GM23338 (cell line): ENCODE results near the gene KLHDC8B. TPM values are rescaled to one million over a fixed set of nuclear protein-coding genes. Genes with fewer than 3 reads are reported as not detected.

Experiments
- ATAC-seq: fragments of 200-7000 bp; cut with Tn5 transposase; 3 replicates; pipeline ENCODE4 v1.9.1; 2020
- DNase-seq: peaks from one replicate; pipeline ENCODE4 v3.0.0-alpha.2; 2015; ENCODE audit warnings: low spot score
- H2AFZ ChIP-seq: fragments of 200-600 bp; sonication (generic); 2 replicates; pipeline ENCODE4 v1.8.0; 2016; ENCODE audit warnings: antibody characterized with exemption, mild to moderate bottlenecking, moderate library complexity
- H3F3A ChIP-seq: fragments of 200-600 bp; sonication (generic); replicated peaks from 2 replicates; pipeline ENCODE4 v1.8.0; 2017; ENCODE audit warnings: antibody characterized with exemption, mixed run types, low read depth
- H3K27ac ChIP-seq: fragments of 200-600 bp; sonication (generic); 2 replicates; pipeline ENCODE4 v1.6.1; 2016; ENCODE audit warnings: low read depth
- H3K27me3 ChIP-seq: fragments of 200-600 bp; sonication (generic); 2 replicates; pipeline ENCODE4 v1.8.0; 2016; ENCODE audit warnings: mild to moderate bottlenecking, mixed run types, moderate library complexity; ENCODE audit not compliant: insufficient read depth
- H3K36me3 ChIP-seq: fragments of 200-600 bp; sonication (generic); 2 replicates; pipeline ENCODE4 v1.8.0; 2016; ENCODE audit warnings: mild to moderate bottlenecking; ENCODE audit not compliant: insufficient read depth
- H3K4me1 ChIP-seq: fragments of 200-600 bp; sonication (generic); 2 replicates; pipeline ENCODE4 v1.8.0; 2016; ENCODE audit warnings: mild to moderate bottlenecking, moderate library complexity; ENCODE audit not compliant: insufficient read depth
- H3K4me2 ChIP-seq: fragments of 200-600 bp; sonication (generic); 2 replicates; pipeline ENCODE4 v1.7.1; 2017; ENCODE audit warnings: mixed run types
- H3K4me3 ChIP-seq: fragments of 200-600 bp; sonication (generic); 2 replicates; pipeline ENCODE4 v1.6.1; 2016; ENCODE audit warnings: mixed run types
- H3K79me2 ChIP-seq: fragments of 200-600 bp; sonication (generic); replicated peaks from 2 replicates; pipeline ENCODE4 v1.8.0; 2017; ENCODE audit warnings: mild to moderate bottlenecking; ENCODE audit not compliant: insufficient read depth
- H3K9me2 ChIP-seq: fragments of 200-600 bp; sonication (generic); 2 replicates; pipeline ENCODE4 v1.8.0; 2017; ENCODE audit not compliant: insufficient read depth
- H4K20me1 ChIP-seq: fragments of 200-600 bp; sonication (generic); replicated peaks from 2 replicates; pipeline ENCODE4 v1.8.0; 2017; ENCODE audit warnings: mild to moderate bottlenecking; ENCODE audit not compliant: insufficient read depth
- H3K27ac Mint-ChIP-seq: 2 replicates; pipeline ENCODE4 v1.8.0; 2020; ENCODE audit warnings: inconsistent platforms, mild to moderate bottlenecking, moderate library complexity, mixed read lengths
- H3K27me3 Mint-ChIP-seq: 3 replicates; pipeline ENCODE4 v1.8.0; 2022; ENCODE audit warnings: low read depth, mild to moderate bottlenecking, moderate library complexity, mixed read lengths, inconsistent platforms; ENCODE audit not compliant: insufficient read depth, poor library complexity
- H3K36me3 Mint-ChIP-seq: 3 replicates; pipeline ENCODE4 v1.8.0; 2021; ENCODE audit warnings: low read depth, mild to moderate bottlenecking, inconsistent platforms, moderate library complexity, mixed read lengths
- H3K4me1 Mint-ChIP-seq: 3 replicates; pipeline ENCODE4 v1.8.0; 2020; ENCODE audit warnings: mild to moderate bottlenecking, inconsistent platforms, mixed read lengths
- H3K4me3 Mint-ChIP-seq: 3 replicates; pipeline ENCODE4 v1.8.0; 2021; ENCODE audit warnings: moderate library complexity, mild to moderate bottlenecking, inconsistent platforms, mixed read lengths
- H3K9me3 Mint-ChIP-seq: 3 replicates; pipeline ENCODE4 v1.8.0; 2020; ENCODE audit warnings: moderate library complexity, mild to moderate bottlenecking, inconsistent platforms, mixed read lengths
- CREB1 ChIP-seq: fragments of 250-450 bp; sonication (Bioruptor Pico); IDR thresholded peaks from 2 replicates; pipeline ENCODE4 v1.5.0; 2020; ENCODE audit warnings: low read depth, mild to moderate bottlenecking, moderate library complexity
- CTCF ChIP-seq, 2 experiments: fragments of 200-600 bp in 1 of 2; sonication (generic) in 1 of 2; conservative IDR thresholded peaks; 2 replicates each; pipeline versions ENCODE4 v1.5.1 to v1.6.1; 2016 to 2017; ENCODE audit warnings: antibody characterized with exemption in 2 of 2, low read depth in 2 of 2, mild to moderate bottlenecking in 2 of 2, moderate library complexity in 1 of 2
- ETS1 ChIP-seq: IDR thresholded peaks from 2 replicates; pipeline ENCODE4 v1.6.1; 2016; ENCODE audit warnings: antibody characterized with exemption
- REST ChIP-seq: IDR thresholded peaks from one replicate; pipeline ENCODE4 v1.6.1; 2018; ENCODE audit warnings: antibody characterized with exemption; ENCODE audit not compliant: unreplicated experiment
- ZNF114 ChIP-seq: fragments of 250-450 bp; sonication (Bioruptor Pico); IDR thresholded peaks from 2 replicates; pipeline ENCODE4 v1.5.0; 2020; ENCODE audit warnings: mild to moderate bottlenecking, moderate library complexity
- ZNF462 ChIP-seq: fragments of 250-450 bp; sonication (Bioruptor Pico); IDR thresholded peaks from 2 replicates; pipeline ENCODE4 v1.5.0; 2020; ENCODE audit warnings: mild to moderate bottlenecking, moderate library complexity
- polyA plus RNA-seq: library from polyadenylated mRNA; unstranded; fragments of >200 nt; fragmentation: Nextera tagmentation; extraction: Ambion mirVana; gene quantifications from 2 replicates; pipeline ENCODE4 v1.2.1, GENCODE V29; 2016
- total RNA-seq: library from RNA; depleted of rRNA; stranded (reverse); fragments of >200 nt; shearing (Covaris generic); gene quantifications from 2 replicates; pipeline ENCODE4 v1.2.3, GENCODE V29; 2014

KLHDC8B gene
- total and polyA plus RNA-seq, 2 experiments from 2014 or later = 4.7 to 11.1 TPM

- no peak for TF ChIP-seq ZNF462 (CRISPR knock-in tag)
- no peak for TF ChIP-seq ETS1
- TF ChIP-seq CREB1 (CRISPR knock-in tag) = no peak
These were observed 667 bp upstream of the KLHDC8B start (continued) for GRCh38 chr3:49170744-49171118.

- H3K4me2 ChIP-seq = peak overlapping the region; percentile 96
- peaks cover 9% of the 10 kb centered on the region for H3K27me3 Mint-ChIP-seq
- ATAC-seq = no peak
- no peaks in the 10 kb centered on the region for H3K9me3 Mint-ChIP-seq
- H3K9me2 ChIP-seq = peaks cover 1% of the 10 kb centered on the region; the same call in 1 of the 2 replicates
- H3K36me3 ChIP-seq = no peaks in the 10 kb centered on the region
- H3K4me1 Mint-ChIP-seq = peaks cover 21% of the 10 kb centered on the region
- peak overlapping the region; percentile 82 for H3K4me3 Mint-ChIP-seq
- H3K27me3 ChIP-seq = no peaks in the 10 kb centered on the region
- H3K4me1 ChIP-seq = peaks cover 9% of the 10 kb centered on the region
- peak overlapping the region; percentile 85 for H3K4me3 ChIP-seq
- no peaks in the 10 kb centered on the region for H3F3A ChIP-seq
- H3K27ac Mint-ChIP-seq = no peak overlapping the region
- no peak for DNase-seq
- no peaks in the 10 kb centered on the region for H4K20me1 ChIP-seq
- H2AFZ ChIP-seq = peak overlapping the region; percentile 99
- no peaks in the 10 kb centered on the region for H3K79me2 ChIP-seq
- H3K27ac ChIP-seq = no peak overlapping the region
- H3K36me3 Mint-ChIP-seq = peaks cover 2% of the 10 kb centered on the region; the same call in 1 of the 3 replicates
- TF ChIP-seq REST (no peak), ZNF114 (CRISPR knock-in tag) (no peak), CTCF (conservative IDR thresholded peaks at IDR 0.05; ENCODE audit: low read depth in 2 of 2) (no peak)
These were observed 540 bp downstream of the KLHDC8B start for GRCh38 chr3:49171775-49172500.
